Measurements from ENCODE around the gene VEZT. TPM values are rescaled to one million over a fixed set of nuclear protein-coding genes. Genes with fewer than 3 reads are reported as not detected.

Gene VEZT
- total and polyA plus RNA-seq, 9 of the 15 experiments (the other 6 are each of a cell fraction or from before 2014, with no cell fraction given) = 16.1 to 61.5 (median 32.6) TPM

DNA sequence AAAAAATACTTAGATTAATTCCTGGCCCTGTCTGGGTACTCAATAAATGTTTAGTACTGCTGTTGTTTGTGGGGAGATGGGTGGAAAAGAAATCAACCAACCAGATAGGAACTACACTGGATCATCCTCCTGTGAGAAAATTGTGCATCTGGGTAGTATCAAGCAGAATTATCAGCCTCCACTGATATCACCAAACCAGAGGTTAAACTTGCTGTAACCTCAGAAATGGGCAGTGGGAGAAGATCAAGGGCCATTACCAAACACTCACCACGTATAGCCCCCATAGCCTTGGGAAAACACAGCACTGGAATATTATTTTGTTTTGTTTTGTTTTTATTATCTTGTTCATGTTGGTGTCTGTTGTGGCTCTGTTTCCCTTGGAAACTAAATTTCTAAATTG is 19.7 kb downstream of the VEZT start (continued):
- TF ChIP-seq MNT (conservative IDR thresholded peaks at IDR 0.05) (no peak), ZNF239 (CRISPR knock-in tag; IDR thresholded peaks at IDR 0.05) (no peak), ASH1L (IDR thresholded peaks at IDR 0.05; ENCODE audit: borderline replicate concordance, low read depth, partially characterized antibody) (no peak), MAFK (IDR thresholded peaks at IDR 0.05; ENCODE audit: low read length) (no peak), NR2F6 (CRISPR knock-in tag; IDR thresholded peaks at IDR 0.05) (no peak), U2AF1 (optimal IDR thresholded peaks at IDR 0.05; ENCODE audit: low read depth, low read length) (no peak), SMAD3 (CRISPR knock-in tag; conservative IDR thresholded peaks at IDR 0.05) (no peak)

- ChIA-PET CTCF (ENCODE audit: low intra/inter-chr PET ratio) (no interaction called here), POLR2A (no interaction called here)
- H3K9ac ChIP-seq (ENCODE audit: insufficient read depth in 1 of 2, low read depth in 2 of 2, low read length in 2 of 2) = no peak overlapping the region
- no peak overlapping the region for H3K4me3 ChIP-seq
- H3K36me3 ChIP-seq (ENCODE audit: control insufficient read depth, insufficient read depth, low read length) = peaks cover 5% of the 10 kb centered on the region; the same call in 1 of the 3 replicates
- H4K20me1 ChIP-seq (replicated peaks; ENCODE audit: control insufficient read depth, insufficient read depth, low read length) = no peaks in the 10 kb centered on the region
- H3K9me3 ChIP-seq (replicated peaks; ENCODE audit: control insufficient read depth, insufficient read depth, low read depth, low read length) = no peaks in the 10 kb centered on the region
- peaks cover 30% of the 10 kb centered on the region for H3K79me2 ChIP-seq (ENCODE audit: control insufficient read depth, insufficient read depth, low read length)
- in situ Hi-C loops (cut with MboI) = no loop called here
- FAIRE-seq = no peak
- H3K4me2 ChIP-seq (ENCODE audit: insufficient read depth, low read length) = no peak overlapping the region
- no peak for ATAC-seq
- DNase-seq (ENCODE audit: extremely low read depth in 1 of 4, low spot score in 3 of 4) = no peak
- no peaks in the 10 kb centered on the region for H3K27me3 ChIP-seq (ENCODE audit: control insufficient read depth in 2 of 2, insufficient read depth in 2 of 2, low read length in 2 of 2)
- WGBS (ENCODE audit: insufficient coverage, low coverage, missing lambda C conversion rate) = 12% methylated on average over 1 of the region's 1 CpG
- no TSS peak for BruUV-seq (replicated peaks)
- H3K27ac ChIP-seq (ENCODE audit: extremely low read depth, low read depth, low read length) = no peak overlapping the region
- peaks cover 0 to 3% of the 10 kb centered on the region in 2 experiments; a peak in 2 of 5 replicates for H3K4me1 ChIP-seq (replicated peaks in 1 of 2; ENCODE audit: control insufficient read depth in 2 of 2, insufficient read depth in 2 of 2, low read length in 2 of 2)
- intact Hi-C loops (cut with micrococcal nuclease) = no loop called here
- H3K9me1 ChIP-seq (ENCODE audit: control insufficient read depth, insufficient read depth, low read length) = no peaks in the 10 kb centered on the region
- H2AFZ ChIP-seq (ENCODE audit: low read depth, low read length) = no peak overlapping the region
- TF ChIP-seq ZNF316 (IDR thresholded peaks at IDR 0.05) (peak; percentile 71), ATF1 (CRISPR knock-in tag; IDR thresholded peaks at IDR 0.05) (no peak), ATF1 (tag; IDR thresholded peaks at IDR 0.05) (no peak), SLC30A9 (CRISPR knock-in tag; IDR thresholded peaks at IDR 0.05) (no peak), ZNF57 (CRISPR knock-in tag; IDR thresholded peaks at IDR 0.05) (no peak), HNRNPL (IDR thresholded peaks at IDR 0.05; ENCODE audit: low read depth, low read length) (no peak), ZNF274 (IDR thresholded peaks at IDR 0.05; ENCODE audit: borderline replicate concordance, low read depth, low read length) (no peak), ZNF165 (CRISPR knock-in tag; IDR thresholded peaks at IDR 0.05; ENCODE audit: borderline replicate concordance) (no peak), C11orf30 (IDR thresholded peaks at IDR 0.05; ENCODE audit: low read depth) (peak; percentile 46; the same call in 1 of the 2 replicates), SNRNP70 (optimal IDR thresholded peaks at IDR 0.05; ENCODE audit: low read depth, low read length) (no peak), ZNF311 (CRISPR knock-in tag; IDR thresholded peaks at IDR 0.05) (no peak), RBM17 (IDR thresholded peaks at IDR 0.05; ENCODE audit: borderline replicate concordance, low read depth, low read length) (no peak), MAFG (tag; conservative IDR thresholded peaks at IDR 0.05) (0 out of 2 replicates have a peak, but pooled peaks have one; percentile 29), ZNF184 (CRISPR knock-in tag; IDR thresholded peaks at IDR 0.05) (no peak)
These were observed 20.5 kb downstream of the VEZT start for GRCh38 chr12:95238150-95238549.

Measured in K562 (cell line).